HG02943 (cell line): Measurements from ENCODE around the gene ADAMTS7.
"Not testable (repeated sequence)": the region's sequence is repeated elsewhere in the genome, so short reads cannot be mapped to it uniquely, and the experiment has no call there.

Experiments used
- ATAC-seq: cut with Tn5 transposase; IDR thresholded peaks from one replicate; pipeline ENCODE4 v1.9.1; 2021; ENCODE audit warnings: mild to moderate bottlenecking, low read depth, moderate library complexity; ENCODE audit not compliant: unreplicated experiment

ADAMTS7 gene

DNA sequence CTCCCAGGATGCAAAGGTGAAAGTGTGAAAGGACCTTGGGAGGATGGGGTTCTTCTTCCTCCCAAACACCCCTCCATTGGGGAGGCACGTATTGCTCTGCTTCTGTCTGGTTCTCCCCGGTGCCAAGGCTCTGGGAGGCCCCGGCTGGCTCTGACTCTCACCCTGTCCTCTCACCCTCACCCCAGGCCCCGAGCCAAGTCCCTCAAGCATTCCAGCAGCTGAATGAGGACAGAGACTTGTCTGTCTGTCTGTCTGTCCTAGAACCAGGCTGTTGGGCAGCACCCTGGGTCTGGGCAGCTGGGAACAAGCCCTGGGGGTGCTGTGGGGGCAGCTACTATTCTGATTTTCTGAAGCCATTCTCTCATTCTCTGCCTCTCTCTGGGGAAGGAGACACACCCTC lies 29.9 kb downstream of the ADAMTS7 start:
- ATAC-seq: not testable (repeated sequence)

- not testable (repeated sequence) for ATAC-seq
Observed at GRCh38 chr15:78779975-78780374, 31.3 kb downstream of the ADAMTS7 start.

DNA sequence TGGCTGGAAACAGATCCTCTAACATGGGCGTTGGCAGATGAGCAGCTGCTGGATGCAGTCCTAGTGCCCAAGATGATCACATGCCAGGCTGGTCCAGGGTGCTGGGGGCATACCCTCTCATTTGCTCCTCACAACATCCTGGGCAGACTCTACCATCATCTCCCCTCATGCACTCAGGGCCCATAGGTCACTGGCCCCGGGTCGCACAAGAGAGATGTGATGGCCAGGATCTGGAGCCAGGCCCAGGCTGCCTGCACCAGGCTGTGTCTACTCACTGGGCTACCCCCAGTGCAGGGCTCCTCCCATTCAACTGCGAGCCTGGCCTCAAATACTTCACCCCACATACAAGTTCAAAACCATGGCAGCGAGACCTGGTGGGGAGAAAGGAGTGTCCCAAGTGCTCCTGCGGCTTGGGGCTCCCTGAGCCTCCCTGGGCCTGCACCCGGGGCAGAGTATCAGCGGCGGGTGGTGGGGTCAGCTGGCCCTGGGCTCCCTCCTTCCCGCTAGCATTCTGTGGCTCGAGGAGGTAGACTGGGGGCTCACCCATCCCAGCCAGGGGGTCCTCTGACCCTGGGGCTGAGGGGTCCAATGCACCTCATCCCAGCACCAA lies 32.0 kb downstream of the ADAMTS7 start:
- ATAC-seq: not testable (repeated sequence)

- ATAC-seq: no peak
Observed at GRCh38 chr15:78778422-78778821, 32.8 kb downstream of the ADAMTS7 start.

DNA sequence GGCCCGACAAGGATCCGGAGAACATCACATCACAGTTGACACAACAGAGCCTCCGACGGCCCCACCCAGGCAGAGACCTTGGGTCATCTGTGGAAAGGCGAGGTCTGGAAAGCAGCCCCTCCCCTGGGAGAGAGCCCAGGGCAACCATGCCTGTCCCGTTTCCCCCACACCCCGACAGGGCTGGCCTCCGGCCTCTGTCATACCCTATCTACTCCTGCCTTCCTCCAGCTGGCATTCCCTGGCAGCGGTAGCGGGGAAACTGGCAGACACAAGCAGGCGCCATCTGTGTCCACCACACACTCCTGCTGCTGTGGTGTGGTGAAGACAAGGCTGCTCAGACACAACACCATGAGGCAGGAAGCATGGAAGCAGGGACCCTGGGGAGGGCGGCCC lies 33.3 kb downstream of the ADAMTS7 start:
- ATAC-seq: not testable (repeated sequence)

GRCh38 chr15:78777290-78777952 lies 33.8 kb downstream of the ADAMTS7 start:
- not testable (repeated sequence) for ATAC-seq

- not testable (repeated sequence) for ATAC-seq
Observed at GRCh38 chr15:78776046-78776925, 35.0 kb downstream of the ADAMTS7 start.

DNA sequence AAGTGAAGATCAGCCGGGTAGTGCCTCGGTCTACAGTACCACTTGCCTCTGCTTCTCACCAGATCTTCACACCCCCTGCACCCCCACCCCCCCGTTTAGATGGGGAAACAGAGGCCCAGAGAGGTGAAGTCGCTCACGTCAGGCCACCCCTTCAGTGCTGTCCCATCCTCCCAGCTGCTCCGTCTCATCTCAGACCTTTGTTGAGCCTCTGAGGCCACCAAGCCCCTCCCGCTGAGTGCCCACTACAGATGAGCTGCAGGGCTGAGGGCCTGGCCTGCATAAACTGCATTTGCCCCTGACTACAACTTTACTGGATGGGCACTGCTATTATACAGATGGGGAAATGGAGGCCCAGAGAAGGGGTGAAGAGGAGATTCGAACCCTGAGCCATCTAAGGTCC lies 35.8 kb downstream of the ADAMTS7 start:
- no peak for ATAC-seq

DNA sequence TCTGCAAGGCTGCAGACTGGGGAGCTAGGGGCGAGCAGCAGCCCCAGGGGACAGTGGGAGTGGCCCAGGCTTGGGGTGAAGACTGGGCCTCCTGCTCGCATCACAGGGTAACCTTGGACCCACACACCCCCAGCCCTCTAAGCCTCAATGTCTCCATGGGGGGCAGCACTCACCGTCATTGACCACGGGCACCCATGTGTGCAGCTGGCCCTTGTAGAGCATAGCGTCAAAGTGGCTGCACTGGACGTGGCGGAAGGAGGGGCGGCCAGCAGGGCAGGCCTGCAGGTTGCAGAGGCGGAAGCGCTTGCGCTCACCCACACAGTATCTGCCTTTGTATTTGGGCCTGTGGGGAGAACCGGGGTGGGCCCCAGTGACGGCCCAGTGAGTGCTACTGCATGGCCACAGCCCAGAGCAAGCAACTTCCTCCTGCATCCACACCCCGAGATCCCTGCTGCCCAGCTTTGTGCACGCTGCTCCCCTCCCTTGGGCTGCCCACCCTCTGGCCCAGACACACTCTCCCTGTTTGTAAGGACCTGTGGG lies 36.7 kb downstream of the ADAMTS7 start:
- ATAC-seq: not testable (repeated sequence)

DNA sequence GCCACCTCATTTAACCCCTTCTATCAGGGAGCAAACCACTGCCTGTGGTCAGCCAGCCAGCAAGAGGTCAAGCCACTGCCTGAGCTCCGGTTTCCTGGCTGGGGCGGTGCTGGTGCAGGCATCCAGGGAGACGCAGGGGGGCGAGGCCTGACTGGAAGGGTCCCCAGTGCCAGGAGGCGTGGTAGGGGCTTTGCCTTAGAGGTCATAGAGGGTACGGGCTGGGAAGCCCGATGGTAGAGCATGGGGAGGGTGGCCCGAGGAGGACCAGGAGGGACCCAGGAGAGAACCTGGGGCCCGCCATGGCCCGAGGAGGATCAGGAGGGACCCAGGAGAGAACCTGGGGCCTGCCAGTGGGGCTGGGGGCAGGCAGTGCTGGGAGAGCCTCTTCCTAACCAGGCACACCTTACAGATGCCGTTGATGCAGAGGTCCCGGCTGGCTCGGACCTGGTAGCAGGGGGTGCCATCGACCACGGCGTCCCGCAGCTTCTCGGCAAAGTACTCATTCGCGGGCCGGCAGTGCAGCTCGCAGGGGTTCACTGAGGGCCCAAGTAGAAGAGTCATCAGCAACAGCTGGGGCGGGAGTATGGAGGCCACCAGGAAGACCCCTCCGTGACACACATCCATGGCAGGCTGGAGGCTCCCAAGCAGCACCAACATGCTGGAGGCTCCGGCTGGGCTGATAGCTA lies 37.4 kb downstream of the ADAMTS7 start:
- ATAC-seq: not testable (repeated sequence)

- ATAC-seq: no peak
Observed at GRCh38 chr15:78772738-78773137, 38.5 kb downstream of the ADAMTS7 start.

- ATAC-seq: not testable (repeated sequence)
Observed at GRCh38 chr15:78771436-78772000, 39.7 kb downstream of the ADAMTS7 start.

DNA sequence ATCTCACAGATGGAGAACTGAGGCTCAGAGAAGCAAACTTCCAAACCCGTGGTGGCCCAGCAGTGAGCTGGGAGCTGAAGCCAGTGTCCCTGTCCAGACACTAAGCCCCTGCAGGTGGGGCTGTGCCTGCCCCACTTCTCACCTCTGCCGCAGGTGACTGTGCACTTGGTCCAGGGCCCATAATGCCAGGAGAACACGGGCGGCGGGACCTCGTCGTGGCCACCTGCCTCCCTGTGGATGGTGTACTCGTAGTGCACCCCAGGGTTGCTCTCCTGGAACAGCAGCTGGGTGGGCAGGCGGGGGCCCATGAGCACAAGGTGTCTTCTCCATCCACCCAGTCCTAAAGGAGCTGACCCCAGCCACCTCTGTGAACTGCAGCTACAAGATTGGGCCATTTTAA lies 40.2 kb downstream of the ADAMTS7 start:
- ATAC-seq: not testable (repeated sequence)

GRCh38 chr15:78769473-78770225 lies 41.6 kb downstream of the ADAMTS7 start:
- not testable (repeated sequence) for ATAC-seq

- no peak for ATAC-seq
Observed at GRCh38 chr15:78768531-78769408, 42.5 kb downstream of the ADAMTS7 start.

DNA sequence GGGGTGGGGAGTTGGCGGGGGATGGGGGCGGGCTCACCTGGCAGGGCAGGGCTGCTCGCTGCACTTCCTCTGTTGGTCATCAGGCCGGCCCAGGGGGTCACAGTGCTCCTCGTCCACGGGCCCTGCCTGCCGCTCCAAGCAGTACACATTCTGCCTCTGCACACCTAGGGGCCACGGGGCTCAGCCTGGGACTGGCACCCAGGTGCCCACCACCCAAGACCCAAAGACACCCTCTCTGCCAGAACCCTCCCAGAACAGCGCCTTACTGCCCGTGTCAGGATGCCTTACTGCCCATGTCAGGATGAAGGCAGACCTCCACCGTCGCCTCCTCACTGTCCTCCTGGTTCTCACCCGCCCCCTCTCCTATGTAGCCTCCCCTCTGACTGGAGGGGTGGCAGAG lies 43.2 kb downstream of the ADAMTS7 start:
- ATAC-seq: no peak

- ATAC-seq: no peak
Observed at GRCh38 chr15:78767331-78767951, 43.8 kb downstream of the ADAMTS7 start.

GRCh38 chr15:78766641-78767071 lies 44.6 kb downstream of the ADAMTS7 start:
- not testable (repeated sequence) for ATAC-seq
